Immature natural killer cell (primary cell): ENCODE results near the gene PVR. TPM values are rescaled to one million over a fixed set of nuclear protein-coding genes. Genes with fewer than 3 reads are reported as not detected.

Source experiments
- DNase-seq, 3 donors: peaks; one replicate each; pipeline ENCODE4 v3.0.0; 2022; ENCODE audit warnings: mixed read lengths in 1 of 3
- H3K27ac Mint-ChIP-seq, 6 donors: one replicate each; pipeline ENCODE4 v1.8.0; 2020; ENCODE audit warnings: mixed read lengths in 6 of 6, mild to moderate bottlenecking in 5 of 6, inconsistent platforms in 4 of 6, moderate library complexity in 3 of 6
- H3K27me3 Mint-ChIP-seq, 3 donors: one replicate each; pipeline ENCODE4 v1.8.0; 2020 to 2021; ENCODE audit warnings: low read depth in 3 of 3, mild to moderate bottlenecking in 3 of 3, mixed read lengths in 3 of 3, moderate library complexity in 3 of 3, inconsistent platforms in 1 of 3
- H3K36me3 Mint-ChIP-seq, 3 donors: one replicate each; pipeline ENCODE4 v1.8.0; 2020; ENCODE audit warnings: mixed read lengths in 3 of 3, inconsistent platforms in 2 of 3, mild to moderate bottlenecking in 2 of 3
- H3K4me1 Mint-ChIP-seq, 2 donors: one replicate each; pipeline ENCODE4 v1.8.0; 2020; ENCODE audit warnings: inconsistent platforms in 2 of 2, mild to moderate bottlenecking in 2 of 2, mixed read lengths in 2 of 2, moderate library complexity in 1 of 2
- H3K4me3 Mint-ChIP-seq, 5 donors: one replicate each; pipeline ENCODE4 v1.8.0; 2020; ENCODE audit warnings: mild to moderate bottlenecking in 5 of 5, mixed read lengths in 5 of 5, inconsistent platforms in 3 of 5, moderate library complexity in 3 of 5
- H3K9me3 Mint-ChIP-seq, 6 donors: one replicate each; pipeline ENCODE4 v1.8.0; 2020; ENCODE audit warnings: mild to moderate bottlenecking in 6 of 6, mixed read lengths in 6 of 6, inconsistent platforms in 4 of 6, moderate library complexity in 3 of 6
- polyA plus RNA-seq, 3 donors: library from polyadenylated mRNA; unstranded; fragments of 300-500 nt; fragmentation: Illumina TruSeq; gene quantifications; one replicate each; pipeline ENCODE4 v1.2.3, GENCODE V29; 2021

The PVR gene
- polyA plus RNA-seq, 3 donors from 2014 or later: 0.87 to 7.3 (median 2.2) TPM

DNA sequence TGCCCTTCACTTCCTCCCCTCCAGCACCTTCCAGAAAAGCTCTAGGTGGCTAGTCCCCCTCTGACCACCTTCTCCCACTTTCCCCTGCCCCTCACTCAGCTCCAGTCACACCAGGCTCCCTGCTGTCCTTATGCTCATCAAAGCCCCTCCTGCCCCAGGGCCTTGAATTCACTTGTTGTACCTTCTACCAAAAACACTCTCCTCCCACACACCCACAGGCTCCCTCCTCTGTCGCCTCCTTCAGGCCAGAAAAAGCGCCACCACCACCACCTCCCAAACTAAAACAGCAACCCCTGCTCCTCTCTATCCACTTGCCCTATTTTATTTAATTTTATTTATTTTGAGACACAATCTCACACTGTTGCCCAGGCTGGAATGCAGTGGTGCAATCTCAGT, 50.5 kb downstream of the PVR start:
- no peak overlapping the region for H3K4me3 Mint-ChIP-seq
- H3K27me3 Mint-ChIP-seq: peaks cover 2 to 11% (median 6%) of the 10 kb centered on the region in 3 donors
- no peaks in the 10 kb centered on the region for H3K9me3 Mint-ChIP-seq
- H3K27ac Mint-ChIP-seq: no peak overlapping the region
- no peaks in the 10 kb centered on the region for H3K36me3 Mint-ChIP-seq
- no peak for DNase-seq
- peaks cover 5 to 13% of the 10 kb centered on the region in 2 donors for H3K4me1 Mint-ChIP-seq

DNA sequence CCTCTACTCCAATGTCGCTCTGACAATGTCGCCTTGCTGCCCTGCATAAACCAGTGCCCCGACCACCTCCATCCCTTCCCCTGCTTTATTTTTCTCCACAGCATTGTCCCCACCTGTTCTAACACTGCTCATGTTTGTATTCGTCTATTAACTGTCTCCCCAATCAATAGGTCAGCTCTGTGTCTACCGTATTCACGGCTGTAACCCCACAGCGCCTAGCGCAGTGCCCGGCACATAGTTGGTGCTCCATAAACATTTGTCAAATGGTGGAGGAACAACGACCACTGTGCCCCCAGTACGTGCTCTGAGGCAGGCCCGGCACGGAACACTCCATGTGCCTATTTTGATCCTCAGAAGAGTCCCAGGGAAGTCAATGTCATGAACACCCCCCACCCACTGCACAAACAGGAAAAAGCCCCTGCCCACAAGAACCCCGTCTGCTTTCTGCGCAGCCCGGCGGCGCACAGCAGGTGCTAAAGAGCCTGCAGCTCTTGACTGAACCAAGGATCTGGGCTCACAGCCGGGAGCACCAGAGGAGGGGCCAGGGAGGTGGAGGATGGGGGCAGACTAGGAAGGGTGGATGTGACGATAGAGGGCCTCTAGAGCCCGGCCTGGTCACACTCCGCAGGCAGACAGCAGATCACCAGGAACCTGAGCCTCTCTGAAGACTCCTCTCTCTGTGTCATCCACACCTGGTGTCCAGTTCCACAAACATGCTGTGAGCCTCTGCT, 53.4 kb downstream of the PVR start:
- no peaks in the 10 kb centered on the region for H3K9me3 Mint-ChIP-seq

DNA sequence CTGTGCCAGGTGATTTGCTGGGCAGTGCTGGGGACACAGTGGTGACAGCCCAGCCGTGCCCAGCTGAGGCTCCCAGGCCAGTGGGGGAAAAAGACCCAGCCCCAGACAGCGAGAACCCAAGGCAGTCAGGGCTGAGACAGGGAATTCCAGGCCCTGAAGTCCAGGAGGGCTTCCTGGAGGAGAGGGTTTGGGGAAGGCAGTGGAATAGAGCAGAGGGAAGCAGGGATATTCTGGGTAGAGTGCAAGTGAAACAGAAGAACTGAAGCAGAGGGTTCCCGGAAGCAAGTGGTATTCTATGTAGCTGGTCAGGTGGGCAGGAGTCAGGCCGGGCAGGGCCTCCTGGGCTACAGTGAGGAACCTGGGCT, 53.9 kb downstream of the PVR start:
- Mint-ChIP-seq H3K4me3 (no peak overlapping the region), H3K36me3 (no peaks in the 10 kb centered on the region), H3K27ac (peak overlapping the region in 2 of 6 donors; percentile 26 to 78), H3K27me3 (peaks cover 3 to 8% (median 6%) of the 10 kb centered on the region in 3 donors), H3K4me1 (peaks cover 0 to 3% of the 10 kb centered on the region in 2 donors), H3K9me3 (no peaks in the 10 kb centered on the region)
- DNase-seq: no peak

More for the DNA sequence above, 53.4 kb downstream of the PVR start:
- peaks cover 2 to 9% of the 10 kb centered on the region in 2 donors for H3K4me1 Mint-ChIP-seq
- peaks cover 3 to 9% (median 6%) of the 10 kb centered on the region in 3 donors for H3K27me3 Mint-ChIP-seq
- DNase-seq: no peak
- no peak overlapping the region for H3K4me3 Mint-ChIP-seq
- no peaks in the 10 kb centered on the region for H3K36me3 Mint-ChIP-seq
- H3K27ac Mint-ChIP-seq: peak overlapping the region in 1 of 6 donors; percentile 45

DNA sequence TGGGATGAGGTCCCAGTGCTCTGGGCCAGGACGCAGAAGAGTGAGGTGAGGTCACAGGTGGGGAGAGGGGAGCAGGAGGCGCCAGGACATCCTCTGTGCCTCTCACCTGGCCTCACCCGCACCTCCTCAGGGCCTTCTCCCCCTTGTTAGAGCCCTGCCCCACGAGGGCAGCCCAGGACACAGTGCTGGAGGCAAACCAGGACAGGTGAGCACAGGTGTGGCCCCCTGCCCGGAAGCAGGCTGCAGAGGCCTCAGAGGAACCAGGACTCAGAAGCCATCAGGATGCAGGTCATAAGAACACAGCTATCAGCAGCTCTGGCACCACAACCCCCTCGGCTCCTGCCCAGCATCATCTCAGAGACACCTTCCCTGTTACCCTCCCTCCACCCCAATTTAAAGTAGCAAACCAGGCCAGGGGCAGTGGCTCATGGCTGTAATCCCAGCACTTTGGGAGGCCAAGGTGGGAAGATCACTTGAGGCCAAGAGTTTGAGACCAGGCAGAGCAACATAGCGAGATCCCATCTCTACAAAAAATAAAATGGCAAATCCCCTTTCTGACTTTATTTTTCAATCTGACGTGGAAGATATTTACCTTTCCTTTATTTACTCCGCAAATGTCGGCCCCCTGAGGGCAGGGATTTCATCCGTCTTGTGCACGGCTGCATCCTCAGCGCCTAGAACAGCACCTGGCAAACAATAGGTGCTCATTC, 54.9 kb downstream of the PVR start, which contains the start of gene CEACAM16:
Gene CEACAM16 (plus strand): TSS at position 660 of the 710 bp plus-strand sequence. CDS start 2,306 bp downstream, outside the sequence.
- no peaks in the 10 kb centered on the region for H3K9me3 Mint-ChIP-seq
- H3K4me3 Mint-ChIP-seq: no peak within 1 kb of the TSS
- H3K27ac Mint-ChIP-seq: no peak within 1 kb of the TSS
- no peaks in the 10 kb centered on the region for H3K36me3 Mint-ChIP-seq
- DNase-seq: no peak
- peaks cover 3 to 8% (median 6%) of the 10 kb centered on the region in 3 donors for H3K27me3 Mint-ChIP-seq
- no peaks in the 10 kb centered on the region for H3K4me1 Mint-ChIP-seq

DNA sequence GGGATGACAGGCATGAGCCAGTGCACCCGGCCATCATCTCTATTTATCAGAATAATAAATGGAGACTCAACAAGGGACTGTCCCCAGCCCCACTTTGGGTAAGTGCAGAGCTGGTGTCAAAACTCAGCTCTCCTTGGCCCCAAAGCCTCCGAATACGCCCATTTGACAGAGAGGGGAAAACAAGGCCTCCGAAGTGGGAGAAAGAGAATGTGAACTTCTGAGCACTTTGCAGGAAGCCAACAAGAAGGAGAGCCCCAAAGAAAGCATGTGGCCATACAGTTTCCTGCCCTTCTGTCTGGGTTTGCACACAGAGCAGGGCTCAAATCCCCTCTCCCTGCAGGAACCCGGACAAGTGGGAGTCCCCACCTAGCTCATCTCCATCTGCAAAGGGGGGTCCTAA, 56.8 kb downstream of the PVR start:
- Mint-ChIP-seq H3K4me3 (no peak overlapping the region), H3K27ac (no peak overlapping the region), H3K36me3 (no peaks in the 10 kb centered on the region), H3K27me3 (peaks cover 3 to 8% (median 6%) of the 10 kb centered on the region in 3 donors), H3K9me3 (no peaks in the 10 kb centered on the region), H3K4me1 (no peaks in the 10 kb centered on the region)
- DNase-seq: no peak

DNA sequence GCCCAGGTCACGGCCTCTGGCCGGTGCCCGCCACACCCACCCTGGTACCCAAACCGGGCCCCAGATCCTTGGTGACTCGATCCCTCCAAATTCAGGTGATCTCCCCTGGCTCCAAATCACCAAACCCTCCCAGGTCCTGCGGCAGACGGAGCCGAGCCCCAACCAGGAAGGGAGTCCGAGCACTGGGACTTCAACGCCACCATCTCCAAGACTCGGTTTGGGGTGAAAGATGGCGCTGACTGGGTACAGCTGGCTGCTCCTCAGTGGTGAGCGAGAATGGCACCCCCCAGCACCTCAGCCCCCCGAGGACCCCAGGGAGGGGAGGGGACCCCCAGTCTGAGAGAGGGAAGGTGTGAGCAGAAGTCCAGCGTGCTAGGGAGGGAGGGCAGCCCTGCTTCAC, 57.5 kb downstream of the PVR start:
- H3K27ac Mint-ChIP-seq: no peak overlapping the region

DNA sequence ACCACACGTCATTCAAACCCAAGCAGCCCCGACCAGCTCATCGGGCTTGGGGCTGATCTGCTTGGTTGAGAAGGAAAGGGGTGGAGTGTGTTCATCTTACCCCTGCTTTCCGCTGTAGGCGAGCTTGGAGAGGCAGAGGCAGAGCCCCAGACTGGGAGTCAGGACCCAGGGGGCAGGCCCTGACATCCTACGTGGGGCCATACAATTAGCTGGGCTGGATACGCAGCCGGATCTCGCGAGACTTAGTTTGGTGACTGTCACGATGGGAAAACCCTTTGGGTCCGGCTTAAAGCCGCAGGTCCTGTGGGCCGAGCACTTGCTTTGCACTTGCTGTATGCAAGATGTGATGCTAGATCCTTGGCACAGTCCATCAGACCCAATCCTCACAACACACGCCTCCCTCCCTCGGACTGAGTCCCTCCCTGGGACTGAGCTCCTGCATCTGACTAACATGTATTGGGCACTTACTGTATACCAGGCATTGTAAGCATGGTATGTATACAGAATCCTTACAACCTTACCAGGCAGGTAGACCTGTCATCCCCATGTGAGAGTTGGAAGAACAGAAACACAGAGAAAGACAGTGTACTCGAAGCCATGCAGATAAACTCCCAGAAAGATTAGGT, 59.0 kb downstream of the PVR start:
- H3K27me3 Mint-ChIP-seq: peaks cover 0 to 5% (median 2%) of the 10 kb centered on the region in 3 donors
- H3K9me3 Mint-ChIP-seq: no peaks in the 10 kb centered on the region
- no peak for DNase-seq
- no peak overlapping the region for H3K27ac Mint-ChIP-seq
- H3K4me1 Mint-ChIP-seq: no peaks in the 10 kb centered on the region
- H3K4me3 Mint-ChIP-seq: no peak overlapping the region
- H3K36me3 Mint-ChIP-seq: no peaks in the 10 kb centered on the region

More for the DNA sequence above, 57.5 kb downstream of the PVR start:
- H3K9me3 Mint-ChIP-seq: no peaks in the 10 kb centered on the region
- DNase-seq: no peak
- H3K27me3 Mint-ChIP-seq: peaks cover 3 to 8% (median 6%) of the 10 kb centered on the region in 3 donors
- no peaks in the 10 kb centered on the region for H3K36me3 Mint-ChIP-seq
- no peaks in the 10 kb centered on the region for H3K4me1 Mint-ChIP-seq
- no peak overlapping the region for H3K4me3 Mint-ChIP-seq

DNA sequence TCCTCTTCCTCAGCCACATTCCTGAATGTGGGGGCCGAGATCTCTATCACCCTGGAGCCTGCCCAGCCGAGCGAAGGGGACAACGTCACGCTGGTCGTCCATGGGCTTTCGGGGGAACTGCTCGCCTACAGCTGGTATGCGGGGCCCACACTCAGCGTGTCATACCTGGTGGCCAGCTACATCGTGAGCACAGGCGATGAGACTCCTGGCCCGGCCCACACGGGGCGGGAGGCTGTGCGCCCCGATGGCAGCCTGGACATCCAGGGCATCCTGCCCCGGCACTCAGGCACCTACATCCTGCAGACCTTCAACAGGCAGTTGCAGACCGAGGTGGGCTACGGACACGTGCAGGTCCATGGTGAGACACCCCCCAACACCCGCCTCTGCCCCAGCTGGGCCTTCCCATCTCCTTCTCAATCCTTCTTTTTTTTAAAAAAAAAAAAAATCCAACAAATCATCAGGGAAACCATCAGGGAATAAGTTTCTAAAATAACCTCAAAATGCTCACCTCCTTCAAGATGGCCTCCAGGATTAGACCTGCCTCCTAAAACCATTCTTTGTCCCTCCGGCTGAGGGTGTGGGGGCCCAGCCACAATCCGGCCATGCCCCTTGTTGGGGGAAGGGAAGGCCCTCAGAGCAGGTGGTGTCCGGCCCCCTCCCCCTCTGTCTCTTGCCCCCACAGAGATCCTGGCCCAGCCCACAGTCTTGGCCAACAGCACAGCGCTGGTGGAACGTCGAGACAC, 59.8 kb downstream of the PVR start:
- no peaks in the 10 kb centered on the region for H3K9me3 Mint-ChIP-seq

DNA sequence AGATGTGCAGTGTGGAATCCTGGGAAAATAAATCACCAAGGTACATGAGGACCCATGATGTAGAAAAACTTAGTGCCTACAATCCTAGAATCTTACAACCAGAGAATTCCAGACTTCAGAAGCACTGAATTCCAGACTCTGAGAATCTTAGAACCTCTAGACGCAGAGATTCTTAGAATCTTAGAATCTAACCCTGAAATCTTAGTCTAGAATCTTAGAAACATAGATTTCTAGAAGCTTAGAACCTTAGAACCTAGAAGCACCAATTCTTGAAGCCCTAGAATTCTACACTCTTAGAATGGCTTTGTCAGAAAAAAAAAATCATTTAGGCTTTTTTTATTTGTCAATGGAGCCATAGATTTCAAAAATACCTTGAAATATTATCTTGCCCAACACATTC, 61.3 kb downstream of the PVR start:
- no peak for DNase-seq
- H3K27me3 Mint-ChIP-seq: peaks cover 0 to 2% (median 0%) of the 10 kb centered on the region in 3 donors
- H3K36me3 Mint-ChIP-seq: no peaks in the 10 kb centered on the region
- no peak overlapping the region for H3K27ac Mint-ChIP-seq
- no peaks in the 10 kb centered on the region for H3K9me3 Mint-ChIP-seq
- H3K4me3 Mint-ChIP-seq: no peak overlapping the region
- H3K4me1 Mint-ChIP-seq: no peaks in the 10 kb centered on the region

More for the DNA sequence above, 59.8 kb downstream of the PVR start:
- H3K4me3 Mint-ChIP-seq: no peak overlapping the region
- no peaks in the 10 kb centered on the region for H3K4me1 Mint-ChIP-seq
- no peak overlapping the region for H3K27ac Mint-ChIP-seq
- no peaks in the 10 kb centered on the region for H3K36me3 Mint-ChIP-seq
- H3K27me3 Mint-ChIP-seq: peaks cover 0 to 2% (median 0%) of the 10 kb centered on the region in 3 donors
- DNase-seq: no peak

DNA sequence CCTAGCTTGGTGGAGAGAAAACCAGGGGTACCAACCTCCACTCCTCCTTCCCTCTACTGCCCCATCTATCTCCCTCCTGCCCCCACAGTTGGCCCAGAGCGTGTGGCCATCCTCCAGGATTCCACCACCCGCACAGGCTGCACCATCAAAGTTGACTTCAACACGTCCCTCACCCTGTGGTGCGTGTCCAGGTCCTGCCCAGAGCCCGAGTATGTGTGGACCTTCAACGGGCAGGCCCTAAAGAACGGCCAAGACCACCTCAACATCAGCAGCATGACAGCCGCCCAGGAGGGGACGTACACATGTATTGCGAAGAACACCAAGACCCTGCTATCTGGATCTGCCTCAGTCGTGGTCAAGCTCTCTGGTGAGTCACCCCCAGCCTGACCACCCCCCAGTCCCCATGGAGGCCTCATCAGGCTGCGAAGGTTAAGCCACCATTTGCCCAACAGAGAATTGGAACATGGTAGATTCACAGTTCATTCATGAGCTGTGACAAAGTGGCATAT, 61.8 kb downstream of the PVR start:
- peaks cover 3% of the 10 kb centered on the region in 2 donors for H3K4me1 Mint-ChIP-seq
- H3K27ac Mint-ChIP-seq: no peak overlapping the region
- no peak for DNase-seq
- peaks cover 0 to 2% (median 0%) of the 10 kb centered on the region in 3 donors for H3K27me3 Mint-ChIP-seq
- no peak overlapping the region for H3K4me3 Mint-ChIP-seq
- no peaks in the 10 kb centered on the region for H3K9me3 Mint-ChIP-seq
- no peaks in the 10 kb centered on the region for H3K36me3 Mint-ChIP-seq

DNA sequence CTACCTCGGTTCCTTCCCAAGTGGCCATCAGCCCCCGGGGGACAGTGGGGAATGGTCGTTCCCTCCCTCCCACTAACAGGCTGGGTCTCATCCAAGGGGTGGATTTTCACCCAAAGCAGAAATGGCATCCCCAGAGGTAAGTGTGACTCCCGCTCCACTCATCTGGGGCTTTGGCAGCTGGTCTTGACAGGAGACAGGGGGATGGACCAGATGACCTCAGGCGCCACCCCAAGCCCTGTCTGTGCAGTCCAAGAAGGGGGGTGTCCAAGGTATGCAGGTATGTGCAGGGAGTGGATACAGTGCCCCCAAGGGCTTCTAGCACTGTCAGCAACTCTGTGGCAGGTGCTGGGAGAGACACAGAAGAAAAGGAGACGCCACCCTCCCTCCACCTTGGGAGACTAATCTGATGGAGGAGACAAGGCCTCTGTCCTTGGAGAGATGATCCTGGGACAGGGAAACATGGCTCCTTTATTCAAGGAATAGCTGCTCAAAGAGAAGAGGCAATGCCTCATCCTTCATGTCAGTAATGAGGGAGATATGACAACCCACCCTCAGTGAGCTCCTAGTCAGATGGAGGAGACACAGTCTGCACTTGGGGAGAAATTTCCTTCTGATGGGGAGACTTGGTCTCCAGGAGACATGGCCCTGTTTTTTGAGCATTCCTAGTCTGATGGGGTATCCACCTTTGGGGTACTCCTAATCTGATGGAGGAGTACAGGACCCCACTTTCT, 63.0 kb downstream of the PVR start:
- no peaks in the 10 kb centered on the region for H3K27me3 Mint-ChIP-seq
- no peaks in the 10 kb centered on the region for H3K36me3 Mint-ChIP-seq
- no peaks in the 10 kb centered on the region for H3K9me3 Mint-ChIP-seq
- H3K27ac Mint-ChIP-seq: no peak overlapping the region
- no peak for DNase-seq
- H3K4me1 Mint-ChIP-seq: peaks cover 7 to 9% of the 10 kb centered on the region in 2 donors
- H3K4me3 Mint-ChIP-seq: no peak overlapping the region

DNA sequence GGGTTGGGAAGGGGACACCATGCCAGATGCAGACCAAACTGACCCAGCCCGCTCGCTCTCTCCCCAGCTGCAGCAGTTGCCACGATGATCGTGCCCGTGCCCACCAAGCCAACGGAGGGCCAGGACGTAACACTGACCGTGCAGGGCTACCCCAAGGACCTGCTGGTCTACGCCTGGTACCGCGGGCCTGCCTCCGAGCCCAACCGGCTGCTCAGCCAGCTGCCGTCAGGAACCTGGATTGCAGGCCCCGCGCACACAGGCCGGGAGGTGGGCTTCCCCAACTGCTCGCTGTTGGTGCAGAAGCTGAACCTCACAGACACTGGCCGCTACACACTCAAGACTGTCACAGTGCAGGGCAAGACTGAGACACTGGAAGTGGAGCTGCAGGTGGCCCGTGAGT, 64.1 kb downstream of the PVR start:
- Mint-ChIP-seq H3K4me3 (no peak overlapping the region), H3K9me3 (no peaks in the 10 kb centered on the region), H3K4me1 (peaks cover 7 to 9% of the 10 kb centered on the region in 2 donors), H3K27me3 (peaks cover 0 to 1% (median 0%) of the 10 kb centered on the region in 3 donors), H3K27ac (no peak overlapping the region), H3K36me3 (no peaks in the 10 kb centered on the region)
- no peak for DNase-seq

DNA sequence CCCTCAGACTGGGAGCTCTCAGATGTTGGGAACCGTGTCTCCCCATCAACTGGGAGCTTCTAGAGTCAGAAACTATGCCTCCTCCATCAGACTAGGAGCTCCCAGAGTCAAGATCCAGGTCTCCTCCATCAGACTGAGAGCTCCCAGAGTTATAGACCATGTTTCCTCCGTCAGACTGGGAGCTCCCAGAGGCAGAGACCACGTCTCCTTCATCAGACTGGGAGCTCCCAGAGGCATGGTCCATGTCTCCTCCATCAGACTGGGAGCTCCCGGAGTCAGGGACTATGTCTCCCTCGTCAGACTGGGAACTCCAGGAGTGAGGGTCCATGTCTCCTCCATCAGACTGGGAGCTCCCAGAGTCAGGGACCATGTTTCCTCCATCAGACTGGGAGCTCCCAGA, 65.2 kb downstream of the PVR start:
- Mint-ChIP-seq H3K27ac (no peak overlapping the region), H3K36me3 (no peaks in the 10 kb centered on the region), H3K4me1 (peaks cover 7 to 9% of the 10 kb centered on the region in 2 donors), H3K4me3 (no peak overlapping the region), H3K9me3 (no peaks in the 10 kb centered on the region), H3K27me3 (peaks cover 0 to 1% (median 0%) of the 10 kb centered on the region in 3 donors)
- no peak for DNase-seq
